Glutamatergic neuron (in vitro differentiated cells): ENCODE results near the gene NOXO1. TPM values are rescaled to one million over a fixed set of nuclear protein-coding genes. Genes with fewer than 3 reads are reported as not detected.

Experiments
- DNase-seq: peaks from one replicate; pipeline ENCODE4 v3.0.0; 2022
- H3K27ac Mint-ChIP-seq: one replicate; pipeline ENCODE4 v1.8.0; 2020; ENCODE audit warnings: mild to moderate bottlenecking, mixed read lengths, inconsistent platforms; ENCODE audit not compliant: unreplicated experiment
- H3K27me3 Mint-ChIP-seq: one replicate; pipeline ENCODE4 v1.8.0; 2020; ENCODE audit warnings: mild to moderate bottlenecking, moderate library complexity, mixed read lengths, inconsistent platforms; ENCODE audit not compliant: unreplicated experiment
- H3K36me3 Mint-ChIP-seq: one replicate; pipeline ENCODE4 v1.8.0; 2020; ENCODE audit warnings: mild to moderate bottlenecking, mixed read lengths, inconsistent platforms; ENCODE audit not compliant: unreplicated experiment
- H3K4me1 Mint-ChIP-seq: one replicate; pipeline ENCODE4 v1.8.0; 2020; ENCODE audit warnings: mild to moderate bottlenecking, low read depth, mixed read lengths, inconsistent platforms; ENCODE audit not compliant: unreplicated experiment
- H3K4me3 Mint-ChIP-seq: one replicate; pipeline ENCODE4 v1.8.0; 2020; ENCODE audit warnings: mild to moderate bottlenecking, mixed read lengths, inconsistent platforms; ENCODE audit not compliant: unreplicated experiment
- H3K9me3 Mint-ChIP-seq: one replicate; pipeline ENCODE4 v1.8.0; 2020; ENCODE audit warnings: mild to moderate bottlenecking, moderate library complexity, mixed read lengths, inconsistent platforms; ENCODE audit not compliant: unreplicated experiment
- total RNA-seq: library from RNA; stranded (reverse); fragmentation: NEBNext Ultra II Directional; extraction: Animal tissue kit (Norgen Biotek cat#: 25700); gene quantifications from one replicate; pipeline ENCODE4 v1.2.1, GENCODE V29; 2021; ENCODE audit not compliant: unreplicated experiment
- TF ChIP-seq, protein P1 (sequence below): fragments of 200-600 bp; sonication (generic); IDR thresholded peaks from one replicate; pipeline ENCODE4 v1.5.0; 2021; ENCODE audit not compliant: partially characterized antibody, unreplicated experiment

Gene NOXO1
- total RNA-seq, 1 donor from 2014 or later, result 1.3 TPM

- no peaks in the 10 kb centered on the region for H3K36me3 Mint-ChIP-seq
- peaks cover 2% of the 10 kb centered on the region for H3K4me1 Mint-ChIP-seq
- peak within 1 kb of the TSS; percentile 98 for H3K27ac Mint-ChIP-seq
Measured at GRCh38 chr16:1971796-1972489, 9.3 kb downstream of the NOXO1 start, which contains the start of gene TBL3. Gene TBL3, plus strand, starts transcription at chr16:1972053. Its CDS starts 112 bp downstream, at chr16:1972165.

GRCh38 chr16:1968146-1968953 is 12.9 kb downstream of the NOXO1 start:
- H3K9me3 Mint-ChIP-seq, result peaks cover 15% of the 10 kb centered on the region
- H3K27ac Mint-ChIP-seq, result no peak overlapping the region
- no peak for DNase-seq
- H3K27me3 Mint-ChIP-seq, result peaks cover 13% of the 10 kb centered on the region
- TF ChIP-seq, protein P1, sequence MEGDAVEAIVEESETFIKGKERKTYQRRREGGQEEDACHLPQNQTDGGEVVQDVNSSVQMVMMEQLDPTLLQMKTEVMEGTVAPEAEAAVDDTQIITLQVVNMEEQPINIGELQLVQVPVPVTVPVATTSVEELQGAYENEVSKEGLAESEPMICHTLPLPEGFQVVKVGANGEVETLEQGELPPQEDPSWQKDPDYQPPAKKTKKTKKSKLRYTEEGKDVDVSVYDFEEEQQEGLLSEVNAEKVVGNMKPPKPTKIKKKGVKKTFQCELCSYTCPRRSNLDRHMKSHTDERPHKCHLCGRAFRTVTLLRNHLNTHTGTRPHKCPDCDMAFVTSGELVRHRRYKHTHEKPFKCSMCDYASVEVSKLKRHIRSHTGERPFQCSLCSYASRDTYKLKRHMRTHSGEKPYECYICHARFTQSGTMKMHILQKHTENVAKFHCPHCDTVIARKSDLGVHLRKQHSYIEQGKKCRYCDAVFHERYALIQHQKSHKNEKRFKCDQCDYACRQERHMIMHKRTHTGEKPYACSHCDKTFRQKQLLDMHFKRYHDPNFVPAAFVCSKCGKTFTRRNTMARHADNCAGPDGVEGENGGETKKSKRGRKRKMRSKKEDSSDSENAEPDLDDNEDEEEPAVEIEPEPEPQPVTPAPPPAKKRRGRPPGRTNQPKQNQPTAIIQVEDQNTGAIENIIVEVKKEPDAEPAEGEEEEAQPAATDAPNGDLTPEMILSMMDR, result no peak
- H3K36me3 Mint-ChIP-seq, result no peaks in the 10 kb centered on the region
- no peak overlapping the region for H3K4me3 Mint-ChIP-seq
- peaks cover 7% of the 10 kb centered on the region for H3K4me1 Mint-ChIP-seq

More at GRCh38 chr16:1971796-1972489, 9.3 kb downstream of the NOXO1 start, which contains the start of gene TBL3:
- TF ChIP-seq, protein P1, result no peak
- peaks cover 8% of the 10 kb centered on the region for H3K9me3 Mint-ChIP-seq
- H3K27me3 Mint-ChIP-seq, result peaks cover 8% of the 10 kb centered on the region
- H3K4me3 Mint-ChIP-seq, result peak within 1 kb of the TSS; percentile 97
- DNase-seq, result peak; percentile 95

- no peak within 1 kb of the TSS for H3K27ac Mint-ChIP-seq
Measured at GRCh38 chr16:1966460-1966859, 14.8 kb downstream of the NOXO1 start, which contains the start of gene RNF151. Gene RNF151, plus strand, starts transcription at chr16:1966856. Its CDS starts 26 bp downstream, at chr16:1966882.

DNA sequence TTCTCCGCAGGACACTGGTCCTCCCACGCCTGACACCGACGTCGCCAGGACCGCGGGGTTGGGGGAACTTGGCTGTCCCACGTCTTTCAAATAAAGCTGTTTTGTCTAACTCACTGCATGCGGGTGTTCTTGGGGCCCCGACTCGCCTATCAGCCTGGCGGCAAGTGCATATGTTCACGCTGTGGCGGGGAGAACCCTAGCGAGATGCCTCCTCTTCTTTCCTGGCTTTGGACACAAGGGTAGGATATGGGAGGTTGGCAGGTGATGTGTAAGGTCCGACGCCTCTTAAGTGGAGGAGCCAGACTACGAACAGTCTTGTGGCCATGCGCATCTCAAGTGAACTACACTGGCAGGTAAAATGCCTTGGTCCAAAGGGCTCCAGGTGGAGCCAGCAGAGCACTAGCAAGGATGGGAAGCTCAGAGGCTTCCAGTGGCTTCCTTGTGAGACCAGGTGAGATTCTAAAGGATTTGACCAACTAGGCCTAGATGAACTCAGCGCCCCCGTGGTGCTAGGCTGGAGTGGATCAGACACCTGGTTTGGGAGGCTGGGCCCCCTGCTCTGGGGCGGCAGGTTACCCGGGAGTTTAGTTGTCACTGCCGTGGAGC is 15.8 kb downstream of the NOXO1 start:
- Mint-ChIP-seq H3K9me3 (peaks cover 14% of the 10 kb centered on the region), H3K36me3 (no peaks in the 10 kb centered on the region)

More at GRCh38 chr16:1966460-1966859, 14.8 kb downstream of the NOXO1 start, which contains the start of gene RNF151:
- Mint-ChIP-seq H3K4me3 (peak within 1 kb of the TSS; percentile 95), H3K36me3 (no peaks in the 10 kb centered on the region), H3K9me3 (peaks cover 12% of the 10 kb centered on the region), H3K4me1 (peaks cover 9% of the 10 kb centered on the region), H3K27me3 (peaks cover 12% of the 10 kb centered on the region)
- TF ChIP-seq, protein P1, result no peak
- DNase-seq, result no peak

More for the DNA sequence above, 15.8 kb downstream of the NOXO1 start:
- DNase-seq, result no peak
- Mint-ChIP-seq H3K27me3 (peaks cover 14% of the 10 kb centered on the region), H3K4me3 (peak overlapping the region; percentile 95), H3K4me1 (peaks cover 15% of the 10 kb centered on the region), H3K27ac (peak overlapping the region; percentile 89)
- TF ChIP-seq, protein P1, result no peak
